Large intestine (tissue), 3 donors: ENCODE results near the gene OLIG2. TPM values are rescaled to one million over a fixed set of nuclear protein-coding genes. Genes with fewer than 3 reads are reported as not detected.

Experiments used
- DNase-seq, 2 donors: peaks; one replicate each; pipeline versions ENCODE4 v3.0.0 to v3.0.0-alpha.2; 2013
- H3K27ac ChIP-seq: one replicate; pipeline ENCODE4 v1.5.1; 2013; ENCODE audit warnings: low read length
- H3K27me3 ChIP-seq: 2 replicates; pipeline ENCODE4 v1.6.1; 2013; ENCODE audit warnings: low read length; ENCODE audit not compliant: control insufficient read depth, insufficient read depth
- H3K36me3 ChIP-seq: 2 replicates; pipeline ENCODE4 v1.6.1; 2013; ENCODE audit warnings: low read length; ENCODE audit not compliant: control insufficient read depth, insufficient read depth
- H3K4me1 ChIP-seq: one replicate; pipeline ENCODE4 v1.6.1; 2013; ENCODE audit warnings: low read length; ENCODE audit not compliant: control insufficient read depth, insufficient read depth
- H3K4me3 ChIP-seq: one replicate; pipeline ENCODE4 v1.5.1; 2013; ENCODE audit warnings: low read length
- H3K9me3 ChIP-seq: one replicate; pipeline ENCODE4 v1.6.1; 2013; ENCODE audit warnings: mild to moderate bottlenecking, low read depth, low read length, moderate library complexity; ENCODE audit not compliant: control insufficient read depth
- WGBS: methylation state at CpG from one replicate; pipeline ENCODE4 v1.1.5; 2013; ENCODE audit warnings: low lambda C conversion rate; ENCODE audit not compliant: insufficient coverage; 5-methylcytosine and 5-hydroxymethylcytosine counted together
- polyA plus RNA-seq: library from polyadenylated mRNA; unstranded; fragments of 120-200 nt; gene quantifications from one replicate; pipeline ENCODE4 v1.2.1, GENCODE V29; 2013

Gene OLIG2
- polyA plus RNA-seq, 1 donor, result not detected

DNA sequence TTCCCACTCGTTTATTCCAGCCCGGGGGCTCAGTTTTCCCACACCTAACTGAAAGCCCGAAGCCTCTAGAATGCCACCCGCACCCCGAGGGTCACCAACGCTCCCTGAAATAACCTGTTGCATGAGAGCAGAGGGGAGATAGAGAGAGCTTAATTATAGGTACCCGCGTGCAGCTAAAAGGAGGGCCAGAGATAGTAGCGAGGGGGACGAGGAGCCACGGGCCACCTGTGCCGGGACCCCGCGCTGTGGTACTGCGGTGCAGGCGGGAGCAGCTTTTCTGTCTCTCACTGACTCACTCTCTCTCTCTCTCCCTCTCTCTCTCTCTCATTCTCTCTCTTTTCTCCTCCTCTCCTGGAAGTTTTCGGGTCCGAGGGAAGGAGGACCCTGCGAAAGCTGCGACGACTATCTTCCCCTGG lies 716 bp downstream of the OLIG2 start:
- DNase-seq, result no peak
- Histone ChIP-seq H3K36me3 (no peaks in the 10 kb centered on the region), H3K4me1 (no peaks in the 10 kb centered on the region), H3K27ac (no peak overlapping the region), H3K9me3 (peaks cover 22% of the 10 kb centered on the region), H3K27me3 (peaks cover 96% of the 10 kb centered on the region), H3K4me3 (no peak overlapping the region)
- WGBS, result 20% methylated on average over 3 of the region's 21 CpGs

GRCh38 chr21:33026878-33027400 lies 1.2 kb downstream of the OLIG2 start:
- Histone ChIP-seq H3K4me3 (no peak overlapping the region), H3K27ac (no peak overlapping the region), H3K27me3 (peaks cover 96% of the 10 kb centered on the region), H3K9me3 (peaks cover 22% of the 10 kb centered on the region), H3K36me3 (no peaks in the 10 kb centered on the region), H3K4me1 (peaks cover 4% of the 10 kb centered on the region)
- no peak for DNase-seq
- no CpG with 5 or more reads among the region's 54 CpGs for WGBS

DNA sequence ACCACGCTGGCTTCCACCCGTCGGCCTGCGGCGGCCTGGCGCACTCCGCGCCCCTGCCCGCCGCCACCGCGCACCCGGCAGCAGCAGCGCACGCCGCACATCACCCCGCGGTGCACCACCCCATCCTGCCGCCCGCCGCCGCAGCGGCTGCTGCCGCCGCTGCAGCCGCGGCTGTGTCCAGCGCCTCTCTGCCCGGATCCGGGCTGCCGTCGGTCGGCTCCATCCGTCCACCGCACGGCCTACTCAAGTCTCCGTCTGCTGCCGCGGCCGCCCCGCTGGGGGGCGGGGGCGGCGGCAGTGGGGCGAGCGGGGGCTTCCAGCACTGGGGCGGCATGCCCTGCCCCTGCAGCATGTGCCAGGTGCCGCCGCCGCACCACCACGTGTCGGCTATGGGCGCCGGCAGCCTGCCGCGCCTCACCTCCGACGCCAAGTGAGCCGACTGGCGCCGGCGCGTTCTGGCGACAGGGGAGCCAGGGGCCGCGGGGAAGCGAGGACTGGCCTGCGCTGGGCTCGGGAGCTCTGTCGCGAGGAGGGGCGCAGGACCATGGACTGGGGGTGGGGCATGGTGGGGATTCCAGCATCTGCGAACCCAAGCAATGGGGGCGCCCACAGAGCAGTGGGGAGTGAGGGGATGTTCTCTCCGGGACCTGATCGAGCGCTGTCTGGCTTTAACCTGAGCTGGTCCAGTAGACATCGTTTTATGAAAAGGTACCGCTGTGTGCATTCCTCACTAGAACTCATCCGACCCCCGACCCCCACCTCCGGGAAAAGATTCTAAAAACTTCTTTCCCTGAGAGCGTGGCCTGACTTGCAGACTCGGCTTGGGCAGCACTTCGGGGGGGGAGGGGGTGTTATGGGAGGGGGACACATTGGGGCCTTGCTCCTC lies 1.9 kb downstream of the OLIG2 start:
- H3K4me1 ChIP-seq, result peaks cover 6% of the 10 kb centered on the region

DNA sequence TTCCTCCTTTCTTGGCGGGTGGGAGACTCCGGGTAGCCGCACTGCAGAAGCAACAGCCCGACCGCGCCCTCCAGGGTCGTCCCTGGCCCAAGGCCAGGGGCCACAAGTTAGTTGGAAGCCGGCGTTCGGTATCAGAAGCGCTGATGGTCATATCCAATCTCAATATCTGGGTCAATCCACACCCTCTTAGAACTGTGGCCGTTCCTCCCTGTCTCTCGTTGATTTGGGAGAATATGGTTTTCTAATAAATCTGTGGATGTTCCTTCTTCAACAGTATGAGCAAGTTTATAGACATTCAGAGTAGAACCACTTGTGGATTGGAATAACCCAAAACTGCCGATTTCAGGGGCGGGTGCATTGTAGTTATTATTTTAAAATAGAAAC lies 2.5 kb downstream of the OLIG2 start:
- no peak overlapping the region for H3K4me3 ChIP-seq
- no peak for DNase-seq
- no peak overlapping the region for H3K27ac ChIP-seq
- H3K36me3 ChIP-seq, result no peaks in the 10 kb centered on the region
- H3K4me1 ChIP-seq, result peaks cover 6% of the 10 kb centered on the region
- WGBS, result no CpG with 5 or more reads among the region's 15 CpGs
- H3K27me3 ChIP-seq, result peaks cover 96% of the 10 kb centered on the region
- peaks cover 14% of the 10 kb centered on the region for H3K9me3 ChIP-seq

More for the DNA sequence above, 1.9 kb downstream of the OLIG2 start:
- H3K9me3 ChIP-seq, result peaks cover 18% of the 10 kb centered on the region
- no CpG with 5 or more reads among the region's 85 CpGs for WGBS
- no peak for DNase-seq
- H3K4me3 ChIP-seq, result no peak overlapping the region
- peaks cover 96% of the 10 kb centered on the region for H3K27me3 ChIP-seq
- no peaks in the 10 kb centered on the region for H3K36me3 ChIP-seq
- H3K27ac ChIP-seq, result no peak overlapping the region

GRCh38 chr21:33028773-33029384 lies 3.1 kb downstream of the OLIG2 start:
- H3K27ac ChIP-seq, result no peak overlapping the region
- peaks cover 17% of the 10 kb centered on the region for H3K9me3 ChIP-seq
- H3K27me3 ChIP-seq, result peaks cover 96% of the 10 kb centered on the region
- H3K4me1 ChIP-seq, result peaks cover 6% of the 10 kb centered on the region
- 17% methylated on average over 1 of the region's 28 CpGs for WGBS
- H3K36me3 ChIP-seq, result no peaks in the 10 kb centered on the region
- H3K4me3 ChIP-seq, result no peak overlapping the region
- DNase-seq, result no peak

GRCh38 chr21:33029385-33029921 lies 3.7 kb downstream of the OLIG2 start:
- H3K27me3 ChIP-seq, result peaks cover 96% of the 10 kb centered on the region
- peaks cover 6% of the 10 kb centered on the region for H3K4me1 ChIP-seq
- no peak overlapping the region for H3K4me3 ChIP-seq
- H3K9me3 ChIP-seq, result peaks cover 17% of the 10 kb centered on the region
- H3K27ac ChIP-seq, result no peak overlapping the region
- WGBS, result 10% methylated on average over 2 of the region's 19 CpGs
- DNase-seq, result no peak
- no peaks in the 10 kb centered on the region for H3K36me3 ChIP-seq

GRCh38 chr21:33029975-33030461 lies 4.3 kb downstream of the OLIG2 start:
- Histone ChIP-seq H3K36me3 (no peaks in the 10 kb centered on the region), H3K27me3 (peaks cover 96% of the 10 kb centered on the region), H3K4me1 (peaks cover 6% of the 10 kb centered on the region), H3K4me3 (no peak overlapping the region), H3K27ac (no peak overlapping the region), H3K9me3 (peaks cover 17% of the 10 kb centered on the region)
- WGBS, result no CpG with 5 or more reads among the region's 10 CpGs
- no peak for DNase-seq

DNA sequence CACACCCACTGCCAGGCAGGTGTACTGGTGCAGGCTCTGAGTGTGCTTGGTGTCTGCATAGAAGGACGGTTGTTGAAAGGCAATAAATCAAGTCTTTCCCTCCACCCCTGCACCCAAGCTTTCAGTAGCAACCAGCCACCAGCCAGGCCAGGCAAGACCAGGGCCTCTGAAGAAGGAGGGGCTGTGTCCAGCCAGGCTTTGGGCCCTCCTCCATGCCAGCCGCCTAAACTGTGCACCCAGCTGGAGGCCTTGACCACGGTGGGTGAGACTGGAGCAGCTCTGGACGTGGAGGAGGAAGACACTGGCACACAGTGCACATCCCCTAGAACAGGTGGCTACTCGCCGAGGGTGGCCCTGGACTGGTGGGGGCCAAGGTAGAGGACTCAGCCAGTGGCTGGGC lies 4.9 kb downstream of the OLIG2 start:
- no peaks in the 10 kb centered on the region for H3K36me3 ChIP-seq
- no peak for DNase-seq
- peaks cover 10% of the 10 kb centered on the region for H3K9me3 ChIP-seq
- H3K4me3 ChIP-seq, result no peak overlapping the region
- H3K4me1 ChIP-seq, result peaks cover 6% of the 10 kb centered on the region
- no CpG with 5 or more reads among the region's 6 CpGs for WGBS
- H3K27me3 ChIP-seq, result peaks cover 96% of the 10 kb centered on the region
- H3K27ac ChIP-seq, result no peak overlapping the region

DNA sequence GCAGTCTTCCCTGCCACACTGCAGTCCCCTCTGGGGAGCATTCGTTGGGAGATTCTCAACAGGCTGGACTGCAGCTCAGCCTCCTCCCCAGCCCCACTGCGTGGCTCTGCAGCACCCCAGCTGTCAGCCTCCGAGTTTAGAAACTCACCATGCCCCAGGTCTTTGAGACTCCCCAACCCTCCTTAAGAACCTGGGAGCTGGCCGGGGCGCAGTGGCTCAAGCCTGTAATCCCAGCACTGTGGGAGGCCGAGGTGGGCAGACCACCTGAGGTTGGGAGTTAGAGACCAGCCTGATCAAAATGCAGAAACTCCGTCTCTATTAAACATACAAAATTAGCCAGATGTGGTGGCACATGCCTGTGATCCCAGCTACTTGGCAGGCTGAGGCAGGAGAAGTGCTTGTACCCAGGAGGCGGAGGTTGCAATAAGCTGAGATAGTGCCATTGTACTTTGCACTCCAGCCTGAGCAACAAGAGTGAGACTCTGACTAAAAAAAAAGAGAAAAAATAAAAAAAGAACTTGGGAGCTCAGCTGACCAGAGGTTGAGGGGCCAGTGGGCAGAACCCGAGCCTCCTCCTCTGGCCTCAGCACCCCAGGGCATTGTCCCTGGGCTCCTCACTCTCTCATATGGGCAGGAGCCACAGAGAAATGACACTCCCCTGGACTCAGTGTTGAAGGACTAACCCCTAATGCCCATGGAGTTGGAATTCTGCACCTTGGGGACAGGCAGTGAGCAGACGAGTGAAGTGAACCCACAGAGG lies 5.6 kb downstream of the OLIG2 start:
- Histone ChIP-seq H3K4me3 (no peak overlapping the region), H3K27ac (no peak overlapping the region), H3K4me1 (peaks cover 6% of the 10 kb centered on the region), H3K27me3 (peaks cover 95% of the 10 kb centered on the region), H3K36me3 (no peaks in the 10 kb centered on the region), H3K9me3 (peaks cover 10% of the 10 kb centered on the region)
- WGBS, result 0% methylated on average over 1 of the region's 10 CpGs
- peak; percentile 57 to 61 for DNase-seq
